ENCODE measurements around the gene LSP1.
A peak's percentile ranks its signal among the peaks of the same experiment; 100 is the strongest.

Gene LSP1

DNA sequence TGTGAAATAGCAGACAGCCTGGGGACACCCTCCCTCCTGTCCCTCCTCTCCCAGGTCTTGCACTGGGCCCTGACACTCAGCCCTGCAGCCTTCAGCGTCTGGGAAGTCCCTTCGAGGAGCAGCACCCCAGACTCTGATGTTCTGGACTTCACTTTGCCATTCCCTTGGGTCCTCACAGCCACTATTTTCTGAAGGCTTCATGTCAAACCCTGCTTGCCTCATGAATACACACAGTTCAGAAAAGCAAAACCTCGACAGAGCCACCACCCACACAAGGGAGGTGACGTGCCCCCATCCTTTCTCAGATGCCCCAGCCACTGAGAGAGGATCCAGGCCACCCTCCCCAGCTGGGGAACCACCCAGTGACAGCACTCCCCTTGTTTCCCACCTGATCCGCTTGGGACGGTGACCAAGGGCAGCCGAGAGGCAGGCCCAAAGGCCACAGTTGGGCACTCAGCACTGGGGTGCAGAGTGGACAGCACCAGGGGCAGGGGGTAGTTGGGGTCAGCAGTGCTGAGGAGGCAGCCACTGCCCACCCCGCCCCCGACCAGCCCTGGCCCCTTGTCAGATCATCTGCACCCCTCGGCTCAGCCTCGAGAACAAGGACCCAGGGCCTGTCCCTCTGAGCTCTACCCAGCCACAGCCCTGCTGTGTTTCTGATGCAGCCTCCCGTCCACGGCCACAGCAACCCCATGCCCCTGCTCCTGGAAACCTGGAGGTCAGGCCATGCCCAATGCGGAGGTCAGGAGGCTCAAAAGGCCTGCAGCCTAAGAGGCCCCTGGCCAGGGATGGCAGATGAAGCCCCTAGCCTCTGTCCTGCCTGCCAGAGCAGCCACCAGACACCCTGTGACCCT is 63.5 kb downstream of the LSP1 start:
- Histone ChIP-seq H3K27me3 (replicated peaks; ENCODE audit: insufficient read depth, low read length) (peaks cover 63% of the 10 kb centered on the region), H3K4me2 (ENCODE audit: low read depth, low read length) (no peak overlapping the region), H3K9ac (ENCODE audit: low read length) (no peak overlapping the region), H3K4me1 (ENCODE audit: low read length) (no peaks in the 10 kb centered on the region), H3K9me3 (replicated peaks; ENCODE audit: insufficient read depth, low read length) (no peaks in the 10 kb centered on the region), H4K20me1 (ENCODE audit: insufficient read depth, low read length) (no peaks in the 10 kb centered on the region; the same call in 1 of the 2 replicates), H3K4me3 (ENCODE audit: low read length) (no peak overlapping the region), H3K79me2 (ENCODE audit: low read length) (no peaks in the 10 kb centered on the region), H2AFZ (ENCODE audit: low read length) (no peak overlapping the region), H3K9me2 (replicated peaks; ENCODE audit: insufficient read depth, low read length) (no peaks in the 10 kb centered on the region), H3K27ac (ENCODE audit: low read length) (no peak overlapping the region), H3F3A (ENCODE audit: insufficient read depth, low read length) (no peaks in the 10 kb centered on the region; the same call in 1 of the 2 replicates), H3K36me3 (replicated peaks; ENCODE audit: insufficient read depth, low read length) (no peaks in the 10 kb centered on the region)
- no peak for DNase-seq
- TF ChIP-seq, protein P1, sequence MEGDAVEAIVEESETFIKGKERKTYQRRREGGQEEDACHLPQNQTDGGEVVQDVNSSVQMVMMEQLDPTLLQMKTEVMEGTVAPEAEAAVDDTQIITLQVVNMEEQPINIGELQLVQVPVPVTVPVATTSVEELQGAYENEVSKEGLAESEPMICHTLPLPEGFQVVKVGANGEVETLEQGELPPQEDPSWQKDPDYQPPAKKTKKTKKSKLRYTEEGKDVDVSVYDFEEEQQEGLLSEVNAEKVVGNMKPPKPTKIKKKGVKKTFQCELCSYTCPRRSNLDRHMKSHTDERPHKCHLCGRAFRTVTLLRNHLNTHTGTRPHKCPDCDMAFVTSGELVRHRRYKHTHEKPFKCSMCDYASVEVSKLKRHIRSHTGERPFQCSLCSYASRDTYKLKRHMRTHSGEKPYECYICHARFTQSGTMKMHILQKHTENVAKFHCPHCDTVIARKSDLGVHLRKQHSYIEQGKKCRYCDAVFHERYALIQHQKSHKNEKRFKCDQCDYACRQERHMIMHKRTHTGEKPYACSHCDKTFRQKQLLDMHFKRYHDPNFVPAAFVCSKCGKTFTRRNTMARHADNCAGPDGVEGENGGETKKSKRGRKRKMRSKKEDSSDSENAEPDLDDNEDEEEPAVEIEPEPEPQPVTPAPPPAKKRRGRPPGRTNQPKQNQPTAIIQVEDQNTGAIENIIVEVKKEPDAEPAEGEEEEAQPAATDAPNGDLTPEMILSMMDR (IDR thresholded peaks at IDR 0.05; ENCODE audit: low read length) = no peak
- TF ChIP-seq EZH2 (optimal IDR thresholded peaks at IDR 0.05; ENCODE audit: low read depth, low read length) = no peak

DNA sequence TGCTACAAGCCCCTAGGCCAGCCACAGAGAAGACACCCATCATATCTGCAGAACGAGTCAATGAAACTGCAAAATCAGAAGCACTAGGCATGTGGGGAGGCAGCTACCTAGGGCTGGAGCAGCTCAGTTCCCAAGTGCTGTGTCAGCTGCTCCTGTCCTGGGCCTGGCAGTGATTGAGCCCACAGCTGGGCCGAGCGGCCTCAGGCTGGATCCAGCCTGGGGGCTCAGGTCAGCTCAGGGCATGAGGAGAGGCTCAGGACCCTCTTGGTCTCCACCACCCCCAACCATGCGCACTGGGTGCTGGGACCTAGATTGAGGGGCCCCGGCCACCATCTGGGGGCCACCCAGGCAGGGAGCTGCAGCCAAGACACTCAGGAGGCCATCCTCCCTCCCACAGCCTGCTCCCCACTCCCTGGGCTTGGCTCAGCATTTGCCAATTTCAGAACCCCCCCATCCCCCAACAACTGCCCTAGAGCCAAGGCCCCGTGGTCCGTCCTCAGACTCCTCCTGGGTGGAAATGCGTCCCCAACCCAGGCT is 64.2 kb downstream of the LSP1 start:
- Histone ChIP-seq H3K79me2 (ENCODE audit: low read length) (no peaks in the 10 kb centered on the region), H4K20me1 (ENCODE audit: insufficient read depth, low read length) (no peaks in the 10 kb centered on the region; the same call in 1 of the 2 replicates), H3K9ac (ENCODE audit: low read length) (no peak overlapping the region), H3F3A (ENCODE audit: insufficient read depth, low read length) (no peaks in the 10 kb centered on the region; the same call in 1 of the 2 replicates), H3K9me2 (replicated peaks; ENCODE audit: insufficient read depth, low read length) (no peaks in the 10 kb centered on the region), H3K27ac (ENCODE audit: low read length) (no peak overlapping the region), H3K9me3 (replicated peaks; ENCODE audit: insufficient read depth, low read length) (no peaks in the 10 kb centered on the region), H2AFZ (ENCODE audit: low read length) (no peak overlapping the region), H3K4me1 (ENCODE audit: low read length) (no peaks in the 10 kb centered on the region), H3K4me3 (ENCODE audit: low read length) (no peak overlapping the region), H3K4me2 (ENCODE audit: low read depth, low read length) (no peak overlapping the region), H3K27me3 (replicated peaks; ENCODE audit: insufficient read depth, low read length) (peaks cover 64% of the 10 kb centered on the region), H3K36me3 (replicated peaks; ENCODE audit: insufficient read depth, low read length) (no peaks in the 10 kb centered on the region)
- DNase-seq = no peak
- TF ChIP-seq EZH2phosphoT487 (IDR thresholded peaks at IDR 0.05; ENCODE audit: low read length) (no peak), EZH2 (optimal IDR thresholded peaks at IDR 0.05; ENCODE audit: low read depth, low read length) (no peak)
- TF ChIP-seq, protein P1 (IDR thresholded peaks at IDR 0.05; ENCODE audit: low read length) = no peak

DNA sequence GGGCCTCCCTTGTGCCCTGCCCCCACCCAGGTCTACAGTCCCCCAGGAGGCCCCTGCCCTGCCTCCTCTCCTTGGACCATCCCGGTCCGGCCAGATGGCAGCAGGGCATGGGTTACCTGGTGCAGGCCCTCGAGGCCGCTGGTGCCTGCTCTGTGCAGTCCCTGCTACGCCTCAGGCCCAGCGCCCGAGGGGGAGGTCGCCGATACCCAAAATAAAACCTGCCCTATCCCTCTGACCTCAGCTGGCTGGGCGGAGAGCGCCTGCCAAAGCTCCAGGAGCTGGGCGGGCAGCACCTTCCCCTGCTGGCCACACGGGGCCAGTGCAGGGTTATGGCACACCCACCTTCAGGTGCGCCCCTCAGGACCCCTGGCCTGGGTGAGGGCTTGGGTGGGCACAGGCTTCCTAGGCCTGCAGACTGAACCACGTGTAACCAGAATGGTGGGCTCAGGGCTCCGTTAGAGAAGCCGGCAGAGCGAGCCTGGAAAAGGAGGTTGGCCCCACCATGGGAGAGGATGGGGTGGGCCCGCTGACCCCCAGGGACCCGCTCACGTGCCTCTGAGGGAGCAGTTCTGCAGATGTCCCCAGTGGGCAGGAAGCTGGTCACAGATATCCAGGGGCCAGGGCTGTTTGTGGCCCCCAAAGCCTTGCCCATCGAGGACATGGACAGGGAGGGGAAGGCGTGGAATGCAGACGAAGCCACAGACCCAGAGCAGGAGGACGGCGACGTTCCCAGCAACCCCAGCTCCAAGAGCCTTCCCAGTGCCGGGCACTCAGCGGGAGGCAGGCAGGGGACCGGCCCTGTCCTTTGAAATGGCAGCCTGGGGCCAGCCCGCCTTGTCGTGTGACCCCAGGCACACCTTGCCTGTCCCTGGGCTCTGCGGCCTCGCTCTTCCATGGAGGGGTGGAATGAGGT is 64.9 kb downstream of the LSP1 start:
- H3K27me3 ChIP-seq (replicated peaks; ENCODE audit: insufficient read depth, low read length) = peaks cover 64% of the 10 kb centered on the region
- no peak overlapping the region for H3K4me3 ChIP-seq (ENCODE audit: low read length)
- H3K9me3 ChIP-seq (replicated peaks; ENCODE audit: insufficient read depth, low read length) = no peaks in the 10 kb centered on the region
- no peak overlapping the region for H3K27ac ChIP-seq (ENCODE audit: low read length)
- H3K9ac ChIP-seq (ENCODE audit: low read length) = no peak overlapping the region
- H3K79me2 ChIP-seq (ENCODE audit: low read length) = no peaks in the 10 kb centered on the region
- TF ChIP-seq EZH2phosphoT487 (IDR thresholded peaks at IDR 0.05; ENCODE audit: low read length) = no peak
- TF ChIP-seq, protein P1 (IDR thresholded peaks at IDR 0.05; ENCODE audit: low read length) = peak; percentile 46
- DNase-seq = no peak
- no peak overlapping the region for H3K4me2 ChIP-seq (ENCODE audit: low read depth, low read length)
- no peaks in the 10 kb centered on the region for H3K9me2 ChIP-seq (replicated peaks; ENCODE audit: insufficient read depth, low read length)
- H2AFZ ChIP-seq (ENCODE audit: low read length) = no peak overlapping the region
- H4K20me1 ChIP-seq (ENCODE audit: insufficient read depth, low read length) = no peaks in the 10 kb centered on the region; the same call in 1 of the 2 replicates
- H3F3A ChIP-seq (ENCODE audit: insufficient read depth, low read length) = no peaks in the 10 kb centered on the region
- H3K4me1 ChIP-seq (ENCODE audit: low read length) = no peaks in the 10 kb centered on the region
- H3K36me3 ChIP-seq (replicated peaks; ENCODE audit: insufficient read depth, low read length) = no peaks in the 10 kb centered on the region

Measured in MM.1S (cell line).